Smooth muscle cell of bladder (primary cell): ENCODE measurements around the gene SPANXN1. TPM values are rescaled to one million over a fixed set of nuclear protein-coding genes. Genes with fewer than 3 reads are reported as not detected.

ENCODE experiments used
- total RNA-seq: library from RNA; depleted of rRNA; stranded (reverse); fragments of >200 nt; gene quantifications from 2 replicates; pipeline ENCODE4 v1.2.3, GENCODE V29; 2014

The SPANXN1 gene, protein sequence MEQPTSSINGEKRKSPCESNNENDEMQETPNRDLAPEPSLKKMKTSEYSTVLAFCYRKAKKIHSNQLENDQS
- not detected in 2 replicates for total RNA-seq

DNA sequence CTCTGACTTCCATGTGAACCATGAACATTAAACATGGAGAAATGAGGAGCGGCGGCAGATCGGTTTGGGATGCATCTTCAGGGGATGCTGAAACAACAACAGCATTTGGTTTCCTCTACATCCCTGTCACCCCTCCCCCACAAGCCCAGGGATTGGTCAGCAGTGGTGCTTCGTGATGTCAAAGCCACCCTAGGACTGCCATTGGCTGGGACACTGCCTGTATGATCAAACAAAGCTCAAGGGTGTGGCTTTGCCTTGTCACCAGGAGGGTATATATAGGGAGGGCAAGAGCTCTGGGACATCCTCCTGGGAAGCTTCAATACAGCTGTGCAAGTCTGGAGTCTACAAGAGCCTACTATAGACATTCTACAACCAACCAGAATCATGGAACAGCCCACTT lies at the start of gene SPANXN1:
Gene SPANXN1 (plus strand): TSS at position 301 of the 400 bp plus-strand sequence. CDS start 84 bp downstream, at position 385.

